GM10248 (cell line): ENCODE results near the gene ANK2.

Experiments used
- CTCF ChIA-PET: fragments of 300-600 bp; sonication (Branson Sonifier 250); formaldehyde crosslinking; extraction: SDS; loops from one replicate; lab custom pipeline; 2021; ENCODE audit warnings: antibody characterized with exemption; lab: Yijun Ruan, JAX
- POLR2A ChIA-PET: fragments of 350-650 bp; sonication (Branson Sonifier 250); formaldehyde crosslinking; extraction: SDS; loops from one replicate; lab custom pipeline; 2020; ENCODE audit warnings: antibody characterized with exemption; lab: Yijun Ruan, JAX
- DNase-seq: peaks from one replicate; pipeline ENCODE4 v3.0.0; 2012; ENCODE audit errors: extremely low spot score
- TF ChIP-seq, protein P1 (sequence below): IDR thresholded peaks from 2 replicates; pipeline ENCODE4 v1.5.1; 2012; ENCODE audit warnings: mild to moderate bottlenecking, low read depth; ENCODE audit errors: extremely low read depth, missing control alignments, control extremely low read depth

Gene ANK2

DNA sequence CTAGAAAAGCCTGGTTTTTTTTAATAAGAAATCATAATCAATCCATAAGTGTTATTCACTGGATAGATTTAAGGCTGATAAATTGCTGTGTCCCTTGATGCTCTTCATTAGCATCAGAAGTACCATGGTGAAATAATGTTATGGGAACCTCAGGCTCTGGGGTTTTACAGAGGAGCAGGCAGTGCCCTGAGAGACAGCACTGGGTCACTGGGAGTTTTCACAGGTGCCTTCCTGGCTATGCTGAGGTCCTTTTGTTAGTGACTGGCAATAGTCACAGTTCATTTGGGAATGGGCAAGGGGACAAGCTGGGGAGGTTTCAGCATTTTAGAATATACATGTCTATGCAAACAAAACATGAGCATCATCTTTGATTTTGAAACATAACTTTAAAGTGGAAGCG is 38.6 kb downstream of the ANK2 start:
- TF ChIP-seq, protein P1, sequence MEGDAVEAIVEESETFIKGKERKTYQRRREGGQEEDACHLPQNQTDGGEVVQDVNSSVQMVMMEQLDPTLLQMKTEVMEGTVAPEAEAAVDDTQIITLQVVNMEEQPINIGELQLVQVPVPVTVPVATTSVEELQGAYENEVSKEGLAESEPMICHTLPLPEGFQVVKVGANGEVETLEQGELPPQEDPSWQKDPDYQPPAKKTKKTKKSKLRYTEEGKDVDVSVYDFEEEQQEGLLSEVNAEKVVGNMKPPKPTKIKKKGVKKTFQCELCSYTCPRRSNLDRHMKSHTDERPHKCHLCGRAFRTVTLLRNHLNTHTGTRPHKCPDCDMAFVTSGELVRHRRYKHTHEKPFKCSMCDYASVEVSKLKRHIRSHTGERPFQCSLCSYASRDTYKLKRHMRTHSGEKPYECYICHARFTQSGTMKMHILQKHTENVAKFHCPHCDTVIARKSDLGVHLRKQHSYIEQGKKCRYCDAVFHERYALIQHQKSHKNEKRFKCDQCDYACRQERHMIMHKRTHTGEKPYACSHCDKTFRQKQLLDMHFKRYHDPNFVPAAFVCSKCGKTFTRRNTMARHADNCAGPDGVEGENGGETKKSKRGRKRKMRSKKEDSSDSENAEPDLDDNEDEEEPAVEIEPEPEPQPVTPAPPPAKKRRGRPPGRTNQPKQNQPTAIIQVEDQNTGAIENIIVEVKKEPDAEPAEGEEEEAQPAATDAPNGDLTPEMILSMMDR = no peak
- ChIA-PET CTCF (no interaction called here), POLR2A (no interaction called here)
- DNase-seq = no peak

DNA sequence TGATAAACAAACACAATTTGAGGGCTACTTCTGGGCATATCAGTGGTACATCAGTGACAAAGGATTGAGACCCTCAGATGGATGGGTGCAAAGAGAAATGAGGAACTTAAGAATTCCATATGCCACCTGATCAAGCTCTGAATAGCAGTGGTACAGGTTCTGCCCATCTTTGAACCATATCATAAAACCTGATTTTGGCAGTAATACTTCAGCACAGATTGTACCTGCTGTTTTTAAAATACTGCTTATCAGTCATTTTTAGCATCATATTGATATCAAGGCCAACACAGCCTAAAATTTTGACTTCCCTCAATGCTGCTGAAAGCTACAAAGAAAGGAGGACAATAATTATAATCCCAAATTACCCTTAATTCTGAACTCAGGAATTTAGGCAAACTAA is 41.5 kb downstream of the ANK2 start:
- ChIA-PET CTCF (interaction anchor here (1.0 to 1.4 kb wide), 2 partner anchors 19 to 24 kb away, joined by 3 read pairs; no protein-coding TSS in a partner anchor), POLR2A (no interaction called here)
- TF ChIP-seq, protein P1 = no peak
- no peak for DNase-seq

DNA sequence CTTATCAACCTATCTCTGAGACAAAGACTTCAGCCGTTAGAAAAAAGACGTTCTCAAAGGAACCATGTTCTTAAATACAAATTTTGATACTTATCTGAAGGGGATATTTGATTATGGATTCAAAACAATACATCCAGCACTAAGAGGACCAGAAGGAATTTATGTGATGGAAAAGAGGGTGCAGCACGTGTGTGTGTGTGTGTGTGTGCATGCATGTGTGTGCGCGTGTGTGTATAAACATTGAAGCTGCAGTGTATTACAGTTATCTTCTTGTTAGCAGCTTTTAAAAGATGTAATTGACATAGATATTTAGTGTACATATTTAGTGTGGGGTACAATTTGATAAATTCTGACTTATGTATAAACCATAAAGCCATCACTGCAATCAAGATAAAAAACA is 44.9 kb downstream of the ANK2 start:
- TF ChIP-seq, protein P1 = no peak
- DNase-seq = no peak
- POLR2A ChIA-PET = no interaction called here
- CTCF ChIA-PET = interaction anchor here (1.4 to 2.0 kb wide), 5 partner anchors 12 to 329 kb away, joined by 3 to 7 read pairs (median 4); no protein-coding TSS in a partner anchor

DNA sequence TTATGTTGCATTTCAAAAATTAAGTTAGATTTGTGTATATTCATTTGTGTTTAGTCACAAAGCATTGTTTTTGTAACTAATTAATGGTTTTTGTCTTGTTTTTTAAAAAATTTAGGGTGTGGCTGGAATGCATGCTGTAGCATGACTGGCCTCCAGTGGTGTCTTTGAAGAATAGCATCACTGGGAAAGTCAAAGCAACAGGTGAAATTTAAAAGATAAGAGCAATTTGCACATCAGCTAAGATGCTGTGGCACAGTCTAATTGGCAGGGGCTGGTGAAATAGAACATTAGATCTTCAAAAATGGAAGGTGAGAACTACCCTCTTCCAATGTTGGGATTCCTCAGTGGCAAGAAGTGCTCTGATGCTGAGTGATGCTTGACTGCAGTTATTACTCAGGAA is 45.3 kb downstream of the ANK2 start:
- DNase-seq = peak; percentile 21
- TF ChIP-seq, protein P1 = peak; percentile 58
- POLR2A ChIA-PET = no interaction called here
- CTCF ChIA-PET = interaction anchor here (0.7 to 2.0 kb wide), 3 partner anchors 18 to 329 kb away, joined by 3 to 5 read pairs (median 3); no protein-coding TSS in a partner anchor

DNA sequence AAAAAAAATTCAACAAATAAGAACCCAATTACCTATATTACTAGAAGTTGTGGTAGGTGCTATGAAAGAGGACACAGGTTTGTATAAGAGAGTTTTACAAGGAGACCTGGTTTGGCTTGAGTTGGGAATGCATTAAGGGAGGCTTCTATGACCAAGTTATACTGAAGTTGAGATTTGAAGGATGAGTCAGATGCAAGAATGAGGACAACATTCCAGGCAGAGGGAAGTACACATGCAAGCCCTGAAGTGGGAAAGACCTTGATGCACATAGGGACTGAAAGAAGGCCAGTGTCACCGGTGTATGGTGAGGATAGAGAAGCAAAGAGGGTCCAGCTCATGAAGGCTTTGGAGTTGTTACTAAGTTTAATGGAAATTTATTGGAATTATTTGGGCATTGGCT is 52.2 kb downstream of the ANK2 start:
- ChIA-PET POLR2A (no interaction called here), CTCF (interaction anchor here (1.3 kb wide), 1 partner anchor 16 kb away, joined by 3 read pairs; no protein-coding TSS in a partner anchor)
- DNase-seq = no peak
- TF ChIP-seq, protein P1 = no peak

DNA sequence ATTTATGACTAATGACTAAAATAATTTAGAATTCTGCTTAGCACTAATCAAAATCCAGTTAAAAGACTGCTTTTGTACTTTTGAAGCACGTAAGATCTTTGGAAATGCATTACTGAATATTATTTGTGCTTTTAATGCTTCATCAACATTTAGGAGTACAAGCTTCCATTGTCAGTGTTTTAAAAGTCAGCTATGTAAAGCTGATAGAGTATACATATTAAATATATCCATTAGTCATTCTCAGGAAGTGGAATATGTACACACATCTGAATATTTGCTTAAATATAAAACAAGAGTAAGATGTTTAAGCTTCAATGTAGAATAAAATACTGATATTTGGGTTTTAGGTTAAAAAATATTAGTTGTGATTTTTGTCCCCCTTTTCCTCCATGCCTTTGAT is 54.1 kb downstream of the ANK2 start:
- POLR2A ChIA-PET = no interaction called here

More for the DNA sequence above, 54.1 kb downstream of the ANK2 start:
- CTCF ChIA-PET = interaction anchor here (1.0 to 1.3 kb wide), 2 partner anchors 10 to 100 kb away, joined by 3 to 5 read pairs; no protein-coding TSS in a partner anchor
- DNase-seq = no peak
- TF ChIP-seq, protein P1 = no peak
